Measurements from ENCODE around the gene ASPDH. TPM values are rescaled to one million over a fixed set of nuclear protein-coding genes. Genes with fewer than 3 reads are reported as not detected.

ASPDH gene
- total RNA-seq, 4 donors from 2014 or later: not detected

- H3K27ac ChIP-seq: no peak overlapping the region
- H3K4me3 ChIP-seq: no peak overlapping the region
- peaks cover 0 to 4% (median 0%) of the 10 kb centered on the region in 4 donors for H3K4me1 ChIP-seq
- peaks cover 20% of the 10 kb centered on the region for H3K27me3 ChIP-seq
- intact Hi-C loops (cut with DNase I; ENCODE audit: low total_unique reads): no loop called here
- H3K9me3 ChIP-seq: no peaks in the 10 kb centered on the region
- no peak for DNase-seq
- 55 to 68% methylated on average over 15 to 24 of the region's 24 CpGs for WGBS, 2 donors (ENCODE audit: low coverage in 1 of 2)
- in situ Hi-C loops (cut with MboI; ENCODE audit: low pct_ligation_motif_present in 1 of 4, low pct_unique_long_range_greater_than_20kb in 1 of 4, low sequenced_read_pairs in 3 of 4): no loop called here
- no peak for TF ChIP-seq POLR2A (IDR thresholded peaks at IDR 0.05)
- TF ChIP-seq EP300 (IDR thresholded peaks at IDR 0.05; ENCODE audit: low read depth): no peak
- no peak for TF ChIP-seq POLR2AphosphoS5 (IDR thresholded peaks at IDR 0.05)
- TF ChIP-seq CTCF (IDR thresholded peaks at IDR 0.05): no peak
- no peaks in the 10 kb centered on the region for H3K36me3 ChIP-seq
These were observed 24.2 kb downstream of the ASPDH start for GRCh38 chr19:50489461-50490011.

- no peak for TF ChIP-seq EP300 (IDR thresholded peaks at IDR 0.05; ENCODE audit: low read depth)
- DNase-seq: no peak
- H3K4me1 ChIP-seq: peaks cover 0 to 4% (median 0%) of the 10 kb centered on the region in 4 donors
- H3K27me3 ChIP-seq: peaks cover 20% of the 10 kb centered on the region
- intact Hi-C loops (cut with DNase I; ENCODE audit: low total_unique reads): loop anchor here (1.0 kb wide), 1 partner anchor 28 kb away; no protein-coding TSS in a partner anchor
- in situ Hi-C loops (cut with MboI; ENCODE audit: low pct_ligation_motif_present in 1 of 4, low pct_unique_long_range_greater_than_20kb in 1 of 4, low sequenced_read_pairs in 3 of 4): no loop called here
- no peak overlapping the region for H3K27ac ChIP-seq
- WGBS, 2 donors (ENCODE audit: low coverage in 1 of 2): 41 to 47% methylated on average over 12 to 13 of the region's 13 CpGs
- H3K9me3 ChIP-seq: no peaks in the 10 kb centered on the region
- no peak overlapping the region for H3K4me3 ChIP-seq
- no peaks in the 10 kb centered on the region for H3K36me3 ChIP-seq
These were observed 25.1 kb downstream of the ASPDH start for GRCh38 chr19:50488389-50489194.

- Histone ChIP-seq H3K36me3 (peaks cover 0 to 9% (median 4%) of the 10 kb centered on the region in 4 donors), H3K27me3 (peaks cover 20% of the 10 kb centered on the region), H3K4me3 (no peak overlapping the region), H3K9me3 (no peaks in the 10 kb centered on the region), H3K27ac (no peak overlapping the region), H3K4me1 (peaks cover 0 to under 1% (median 0%) of the 10 kb centered on the region in 4 donors)
- intact Hi-C loops (cut with DNase I; ENCODE audit: low total_unique reads): no loop called here
- DNase-seq: no peak
- WGBS, 2 donors (ENCODE audit: low coverage in 1 of 2): 88% methylated on average over 18 of the region's 18 CpGs; no CpG with 5 or more reads in 1 of the 2 donors
- in situ Hi-C loops (cut with MboI; ENCODE audit: low pct_ligation_motif_present in 1 of 4, low pct_unique_long_range_greater_than_20kb in 1 of 4, low sequenced_read_pairs in 3 of 4): no loop called here
- no peak for TF ChIP-seq POLR2A (IDR thresholded peaks at IDR 0.05)
- TF ChIP-seq POLR2AphosphoS5 (IDR thresholded peaks at IDR 0.05): no peak
- TF ChIP-seq EP300 (IDR thresholded peaks at IDR 0.05; ENCODE audit: low read depth): no peak
- peak in 2 of 5 experiments; percentile 33 to 38 for TF ChIP-seq CTCF (IDR thresholded peaks at IDR 0.05)
These were observed 26.7 kb downstream of the ASPDH start for GRCh38 chr19:50486823-50487515.

- no peaks in the 10 kb centered on the region for H3K9me3 ChIP-seq
- intact Hi-C loops (cut with DNase I; ENCODE audit: low total_unique reads) (no loop called here), in situ Hi-C loops (cut with MboI; ENCODE audit: low pct_ligation_motif_present in 1 of 4, low pct_unique_long_range_greater_than_20kb in 1 of 4, low sequenced_read_pairs in 3 of 4) (no loop called here)
- no peak for TF ChIP-seq POLR2A (IDR thresholded peaks at IDR 0.05)
- no peak for TF ChIP-seq POLR2AphosphoS5 (IDR thresholded peaks at IDR 0.05)
- no peak for TF ChIP-seq EP300 (IDR thresholded peaks at IDR 0.05; ENCODE audit: low read depth)
- TF ChIP-seq CTCF (IDR thresholded peaks at IDR 0.05): no peak
- no peak for DNase-seq
- no peak overlapping the region for H3K4me3 ChIP-seq
- H3K27ac ChIP-seq: no peak overlapping the region
- no peaks in the 10 kb centered on the region for H3K4me1 ChIP-seq
- WGBS, 2 donors (ENCODE audit: low coverage in 1 of 2): 86% methylated on average over 10 of the region's 10 CpGs; no CpG with 5 or more reads in 1 of the 2 donors
- H3K36me3 ChIP-seq: peaks cover 0 to 22% (median 11%) of the 10 kb centered on the region in 4 donors
- peaks cover 13% of the 10 kb centered on the region for H3K27me3 ChIP-seq
These were observed 28.3 kb downstream of the ASPDH start for GRCh38 chr19:50485284-50485955.

Measured in transverse colon (tissue), 4 donors.